ENCODE results near the gene CCDC81. TPM values are rescaled to one million over a fixed set of nuclear protein-coding genes. Genes with fewer than 3 reads are reported as not detected.

CCDC81 gene
- total RNA-seq, 2 donors from 2014 or later = 33.3 to 34.0 TPM

DNA sequence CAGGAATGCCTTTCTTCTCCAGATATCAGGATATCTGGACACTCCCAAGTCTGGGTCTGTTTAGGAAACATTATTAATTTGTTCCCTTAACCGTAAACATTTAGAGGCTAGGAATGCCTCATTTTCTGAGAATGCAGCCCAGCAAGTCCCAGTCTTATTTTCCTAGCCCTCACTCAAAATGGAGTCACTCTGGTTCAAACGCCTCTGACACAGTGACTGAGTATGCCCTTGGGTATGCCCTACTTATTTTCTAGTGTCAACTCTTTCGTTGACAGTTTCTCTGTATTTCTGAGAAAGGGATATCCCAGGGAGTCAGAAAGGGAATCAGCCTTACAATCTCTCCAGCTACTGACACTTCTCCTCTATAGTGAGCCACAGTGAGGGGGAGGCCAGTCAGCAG is 16.0 kb upstream of the CCDC81 start:
- 88 to 100% methylated on average over 2 to 3 of the region's 3 CpGs for WGBS, 2 experiments (ENCODE audit: insufficient coverage in 1 of 2, insufficient read length in 1 of 2)
- no peak overlapping the region for H3K27ac Mint-ChIP-seq
- H3K4me1 Mint-ChIP-seq = peaks cover 12% of the 10 kb centered on the region
- H3K36me3 Mint-ChIP-seq (ENCODE audit: low read depth) = peaks cover under 1% of the 10 kb centered on the region
- H3K27me3 Mint-ChIP-seq (ENCODE audit: insufficient read depth) = no peaks in the 10 kb centered on the region
- Histone ChIP-seq H3K36me3 (ENCODE audit: control insufficient read depth, insufficient read depth, low read length) (no peaks in the 10 kb centered on the region), H3K27me3 (ENCODE audit: control insufficient read depth, insufficient read depth, low read length, poor library complexity, severe bottlenecking) (no peaks in the 10 kb centered on the region), H3K9ac (ENCODE audit: extremely low read depth, low read length, poor library complexity, severe bottlenecking) (no peak overlapping the region), H3K27ac (ENCODE audit: low read depth, low read length) (no peak overlapping the region), H3K9me3 (ENCODE audit: control insufficient read depth, low read length) (peaks cover 8% of the 10 kb centered on the region), H3K4me1 (ENCODE audit: control insufficient read depth, insufficient read depth, low read length) (no peaks in the 10 kb centered on the region), H3K4me3 (ENCODE audit: low read length) (no peak overlapping the region)
- DNase-seq = no peak
- H3K9me3 Mint-ChIP-seq = peaks cover 7% of the 10 kb centered on the region
- TF ChIP-seq, protein P1, sequence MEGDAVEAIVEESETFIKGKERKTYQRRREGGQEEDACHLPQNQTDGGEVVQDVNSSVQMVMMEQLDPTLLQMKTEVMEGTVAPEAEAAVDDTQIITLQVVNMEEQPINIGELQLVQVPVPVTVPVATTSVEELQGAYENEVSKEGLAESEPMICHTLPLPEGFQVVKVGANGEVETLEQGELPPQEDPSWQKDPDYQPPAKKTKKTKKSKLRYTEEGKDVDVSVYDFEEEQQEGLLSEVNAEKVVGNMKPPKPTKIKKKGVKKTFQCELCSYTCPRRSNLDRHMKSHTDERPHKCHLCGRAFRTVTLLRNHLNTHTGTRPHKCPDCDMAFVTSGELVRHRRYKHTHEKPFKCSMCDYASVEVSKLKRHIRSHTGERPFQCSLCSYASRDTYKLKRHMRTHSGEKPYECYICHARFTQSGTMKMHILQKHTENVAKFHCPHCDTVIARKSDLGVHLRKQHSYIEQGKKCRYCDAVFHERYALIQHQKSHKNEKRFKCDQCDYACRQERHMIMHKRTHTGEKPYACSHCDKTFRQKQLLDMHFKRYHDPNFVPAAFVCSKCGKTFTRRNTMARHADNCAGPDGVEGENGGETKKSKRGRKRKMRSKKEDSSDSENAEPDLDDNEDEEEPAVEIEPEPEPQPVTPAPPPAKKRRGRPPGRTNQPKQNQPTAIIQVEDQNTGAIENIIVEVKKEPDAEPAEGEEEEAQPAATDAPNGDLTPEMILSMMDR (conservative IDR thresholded peaks at IDR 0.05) = no peak
- no peak overlapping the region for H3K4me3 Mint-ChIP-seq

DNA sequence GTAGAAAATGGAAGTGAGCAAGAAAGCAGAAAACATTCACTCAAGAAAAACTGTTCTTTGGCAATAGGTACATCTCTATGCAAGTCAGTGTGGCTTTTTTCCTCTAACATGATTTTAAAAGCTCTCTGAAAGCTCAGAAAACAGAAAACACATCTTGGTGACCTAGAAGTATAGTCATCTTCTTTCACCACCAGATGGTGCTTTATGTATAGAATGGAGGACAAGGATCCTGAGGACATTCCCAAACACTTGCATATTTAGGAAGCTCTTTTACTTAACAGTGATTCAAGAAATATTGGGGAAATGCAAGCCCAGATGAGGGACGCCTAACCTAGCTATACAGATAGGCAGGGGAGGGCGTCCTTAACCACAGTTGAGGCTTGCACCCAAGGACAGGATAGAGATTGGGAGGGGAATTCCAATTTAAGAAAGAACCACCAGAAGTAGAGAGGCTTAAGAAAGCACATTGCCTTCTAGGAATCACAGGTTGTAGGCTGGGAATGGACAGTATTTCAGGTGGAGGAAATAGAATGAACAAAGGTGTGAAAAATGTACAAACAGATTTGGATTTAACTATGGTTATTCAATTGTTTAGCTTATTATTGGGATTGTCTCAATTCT is 13.8 kb upstream of the CCDC81 start:
- H3K9me3 Mint-ChIP-seq = peaks cover 12% of the 10 kb centered on the region
- WGBS, 2 experiments (ENCODE audit: insufficient coverage in 1 of 2, insufficient read length in 1 of 2) = 22 to 36% methylated on average over 2 of the region's 2 CpGs
- no peak for DNase-seq
- H3K36me3 ChIP-seq (ENCODE audit: control insufficient read depth, insufficient read depth, low read length) = no peaks in the 10 kb centered on the region
- H3K9me3 ChIP-seq (ENCODE audit: control insufficient read depth, low read length) = peaks cover 12% of the 10 kb centered on the region
- no peaks in the 10 kb centered on the region for H3K27me3 Mint-ChIP-seq (ENCODE audit: insufficient read depth)
- no peak overlapping the region for H3K4me3 ChIP-seq (ENCODE audit: low read length)
- H3K9ac ChIP-seq (ENCODE audit: extremely low read depth, low read length, poor library complexity, severe bottlenecking) = no peak overlapping the region
- peaks cover 12% of the 10 kb centered on the region for H3K4me1 Mint-ChIP-seq
- no peak overlapping the region for H3K4me3 Mint-ChIP-seq
- TF ChIP-seq, protein P1 (conservative IDR thresholded peaks at IDR 0.05) = peak; percentile 74
- H3K27ac ChIP-seq (ENCODE audit: low read depth, low read length) = no peak overlapping the region
- peak overlapping the region; percentile 18 for H3K27ac Mint-ChIP-seq
- peaks cover 3% of the 10 kb centered on the region for H3K36me3 Mint-ChIP-seq (ENCODE audit: low read depth)
- H3K4me1 ChIP-seq (ENCODE audit: control insufficient read depth, insufficient read depth, low read length) = no peaks in the 10 kb centered on the region
- no peaks in the 10 kb centered on the region for H3K27me3 ChIP-seq (ENCODE audit: control insufficient read depth, insufficient read depth, low read length, poor library complexity, severe bottlenecking)

DNA sequence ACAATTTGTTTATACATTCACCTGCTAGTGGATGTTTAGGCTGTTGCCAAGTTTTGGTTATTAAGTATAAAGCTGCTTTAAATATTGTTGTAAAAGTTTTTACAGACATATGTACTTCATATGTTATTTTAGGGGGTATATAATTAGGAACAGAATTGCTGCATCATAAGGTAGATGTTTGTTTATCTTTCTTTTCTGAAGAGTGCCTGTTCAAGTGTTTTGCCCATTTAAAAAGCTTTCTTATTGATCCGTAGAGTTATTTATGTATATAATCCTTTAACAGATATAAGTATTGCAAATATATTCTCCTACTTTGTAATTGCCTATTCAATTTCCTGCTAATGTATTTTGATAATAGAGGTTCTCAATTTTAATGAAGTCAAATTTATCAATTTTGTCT is 11.3 kb upstream of the CCDC81 start:
- DNase-seq = no peak
- H3K4me1 Mint-ChIP-seq = peaks cover 9% of the 10 kb centered on the region
- Histone ChIP-seq H3K9me3 (ENCODE audit: control insufficient read depth, low read length) (peaks cover 12% of the 10 kb centered on the region), H3K9ac (ENCODE audit: extremely low read depth, low read length, poor library complexity, severe bottlenecking) (no peak overlapping the region), H3K36me3 (ENCODE audit: control insufficient read depth, insufficient read depth, low read length) (no peaks in the 10 kb centered on the region), H3K27ac (ENCODE audit: low read depth, low read length) (no peak overlapping the region), H3K27me3 (ENCODE audit: control insufficient read depth, insufficient read depth, low read length, poor library complexity, severe bottlenecking) (no peaks in the 10 kb centered on the region), H3K4me1 (ENCODE audit: control insufficient read depth, insufficient read depth, low read length) (no peaks in the 10 kb centered on the region), H3K4me3 (ENCODE audit: low read length) (no peak overlapping the region)
- no peak overlapping the region for H3K27ac Mint-ChIP-seq
- H3K9me3 Mint-ChIP-seq = peaks cover 12% of the 10 kb centered on the region
- no CpG with 5 or more reads among the region's 1 CpG for WGBS, 2 experiments (ENCODE audit: insufficient coverage in 1 of 2, insufficient read length in 1 of 2)
- TF ChIP-seq, protein P1 (conservative IDR thresholded peaks at IDR 0.05) = no peak
- peaks cover 3% of the 10 kb centered on the region for H3K36me3 Mint-ChIP-seq (ENCODE audit: low read depth)
- no peak overlapping the region for H3K4me3 Mint-ChIP-seq
- no peaks in the 10 kb centered on the region for H3K27me3 Mint-ChIP-seq (ENCODE audit: insufficient read depth)
